A673 (cell line): ENCODE data around the gene RAD23B.

Experiments used
- EZH2 ChIP-seq: fragments of 200-600 bp; sonication (generic); IDR thresholded peaks from 2 replicates; pipeline ENCODE4 v1.6.1; 2017; ENCODE audit warnings: borderline replicate concordance, low read depth, mild to moderate bottlenecking, mixed read lengths, antibody characterized with exemption, low read length; ENCODE audit not compliant: poor library complexity, severe bottlenecking
- TF ChIP-seq, protein P1 (sequence below): fragments of 300-800, 200-600 bp; sonication (generic); conservative IDR thresholded peaks from 2 replicates; pipeline ENCODE4 v1.5.1; 2017; ENCODE audit warnings: low read depth, mild to moderate bottlenecking, antibody characterized with exemption, low read length, moderate library complexity, mixed read lengths

DNA sequence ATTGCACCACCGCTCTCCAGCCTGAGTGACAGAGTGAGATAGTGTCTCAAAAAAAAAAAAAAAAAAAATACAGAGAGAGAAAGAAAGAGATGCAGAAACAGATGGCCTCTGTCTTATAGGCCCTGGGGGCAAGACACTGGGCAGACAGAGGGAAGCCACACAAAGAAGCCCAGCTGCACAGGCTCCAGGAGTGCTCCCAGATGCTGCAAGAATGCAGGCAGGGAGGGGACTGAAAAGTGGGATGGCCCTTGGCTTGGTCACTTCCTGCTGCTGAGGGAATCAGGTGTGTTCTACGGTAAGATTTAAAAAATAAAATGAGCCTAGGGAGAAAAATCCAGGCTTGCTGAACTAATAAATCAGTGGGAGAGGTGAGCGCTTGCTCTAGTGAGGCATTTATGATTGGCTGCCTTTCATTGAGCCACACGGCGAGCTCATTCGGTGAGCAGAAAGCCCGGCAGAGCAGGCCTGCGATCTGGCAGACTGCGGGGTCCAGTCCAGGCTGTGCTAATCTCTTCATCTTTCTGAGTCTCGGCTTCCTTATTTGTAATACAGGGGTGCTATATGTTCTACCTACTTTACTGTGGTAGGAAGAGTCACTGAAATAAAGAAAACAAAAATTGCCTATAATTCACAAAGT lies 80.6 kb downstream of the RAD23B start:
- TF ChIP-seq, protein P1, sequence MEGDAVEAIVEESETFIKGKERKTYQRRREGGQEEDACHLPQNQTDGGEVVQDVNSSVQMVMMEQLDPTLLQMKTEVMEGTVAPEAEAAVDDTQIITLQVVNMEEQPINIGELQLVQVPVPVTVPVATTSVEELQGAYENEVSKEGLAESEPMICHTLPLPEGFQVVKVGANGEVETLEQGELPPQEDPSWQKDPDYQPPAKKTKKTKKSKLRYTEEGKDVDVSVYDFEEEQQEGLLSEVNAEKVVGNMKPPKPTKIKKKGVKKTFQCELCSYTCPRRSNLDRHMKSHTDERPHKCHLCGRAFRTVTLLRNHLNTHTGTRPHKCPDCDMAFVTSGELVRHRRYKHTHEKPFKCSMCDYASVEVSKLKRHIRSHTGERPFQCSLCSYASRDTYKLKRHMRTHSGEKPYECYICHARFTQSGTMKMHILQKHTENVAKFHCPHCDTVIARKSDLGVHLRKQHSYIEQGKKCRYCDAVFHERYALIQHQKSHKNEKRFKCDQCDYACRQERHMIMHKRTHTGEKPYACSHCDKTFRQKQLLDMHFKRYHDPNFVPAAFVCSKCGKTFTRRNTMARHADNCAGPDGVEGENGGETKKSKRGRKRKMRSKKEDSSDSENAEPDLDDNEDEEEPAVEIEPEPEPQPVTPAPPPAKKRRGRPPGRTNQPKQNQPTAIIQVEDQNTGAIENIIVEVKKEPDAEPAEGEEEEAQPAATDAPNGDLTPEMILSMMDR, result no peak
- no peak for TF ChIP-seq EZH2
